ENCODE results near the gene SOS2.

The SOS2 gene

GRCh38 chr14:50257732-50258131 lies 26.4 kb upstream of the SOS2 start:
- Histone ChIP-seq H3K9ac (ENCODE audit: low read length) (no peak overlapping the region), H3K23ac (ENCODE audit: low read length in 2 of 2) (no peak overlapping the region), H3K18ac (ENCODE audit: low read depth in 1 of 2, low read length in 2 of 2) (no peak overlapping the region), H3K79me1 (replicated peaks; ENCODE audit: low read length, poor library complexity, severe bottlenecking) (no peaks in the 10 kb centered on the region), H3K27me3 (ENCODE audit: control insufficient read depth in 1 of 2, insufficient read depth in 1 of 2, low read length in 2 of 2) (no peaks in the 10 kb centered on the region), H2BK120ac (ENCODE audit: low read depth, low read length) (no peak overlapping the region), H2BK5ac (ENCODE audit: low read depth, low read length, poor library complexity, severe bottlenecking) (no peak overlapping the region), H2BK12ac (ENCODE audit: low read length in 2 of 2) (no peak overlapping the region), H4K8ac (ENCODE audit: low read length) (no peak overlapping the region), H2AFZ (ENCODE audit: low read depth, low read length) (no peak overlapping the region), H3K4me3 (ENCODE audit: insufficient read depth in 1 of 2, low read depth in 1 of 2, low read length in 2 of 2) (no peak overlapping the region), H4K91ac (ENCODE audit: low read length) (no peak overlapping the region), H3K4ac (ENCODE audit: low read depth in 1 of 2, low read length in 2 of 2) (no peak overlapping the region), H3K4me2 (ENCODE audit: low read length, poor library complexity, severe bottlenecking) (no peak overlapping the region), H3K4me1 (ENCODE audit: control insufficient read depth, insufficient read depth, low read depth, low read length) (no peaks in the 10 kb centered on the region), H3K9me3 (ENCODE audit: control insufficient read depth, low read length) (peaks cover 4% of the 10 kb centered on the region), H2AK5ac (ENCODE audit: low read length, severe bottlenecking) (no peak overlapping the region), H3K36me3 (ENCODE audit: control insufficient read depth in 1 of 2, insufficient read depth in 2 of 2, low read depth in 1 of 2, low read length in 2 of 2) (no peaks in the 10 kb centered on the region), H3K27ac (ENCODE audit: low read length, poor library complexity, severe bottlenecking) (no peak overlapping the region), H3K14ac (ENCODE audit: low read length in 2 of 2) (no peak overlapping the region), H2BK15ac (ENCODE audit: low read depth, poor library complexity, severe bottlenecking) (no peak overlapping the region)
- 100% methylated on average over 1 of the region's 2 CpGs for WGBS
- no peak for DNase-seq

DNA sequence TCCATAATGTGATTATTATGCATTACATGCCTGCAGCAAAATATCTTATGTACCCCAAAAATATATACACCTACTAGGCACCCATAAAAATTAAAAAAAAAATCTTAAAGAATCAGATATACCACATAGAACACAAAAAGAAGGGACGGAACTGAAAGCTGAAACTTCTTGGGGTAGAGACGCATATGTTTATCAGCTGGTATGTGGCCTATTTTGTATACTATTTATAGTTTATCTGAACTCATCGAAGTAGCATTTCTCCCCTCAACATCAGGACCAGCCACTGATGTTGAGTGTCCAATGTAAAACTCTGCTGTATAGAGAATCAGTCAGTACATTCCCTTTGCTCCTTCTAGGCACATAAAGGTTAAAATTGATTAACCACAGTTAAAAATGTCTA lies 22.9 kb upstream of the SOS2 start:
- no CpG with 5 or more reads among the region's 3 CpGs for WGBS
- no peak for DNase-seq
- H3K27me3 ChIP-seq (ENCODE audit: control insufficient read depth in 1 of 2, insufficient read depth in 1 of 2, low read length in 2 of 2): no peaks in the 10 kb centered on the region
- no peak overlapping the region for H3K23ac ChIP-seq (ENCODE audit: low read length in 2 of 2)
- no peaks in the 10 kb centered on the region for H3K4me1 ChIP-seq (ENCODE audit: control insufficient read depth, insufficient read depth, low read depth, low read length)
- H3K18ac ChIP-seq (ENCODE audit: low read depth in 1 of 2, low read length in 2 of 2): no peak overlapping the region
- no peaks in the 10 kb centered on the region for H3K79me1 ChIP-seq (replicated peaks; ENCODE audit: low read length, poor library complexity, severe bottlenecking)
- H3K14ac ChIP-seq (ENCODE audit: low read length in 2 of 2): no peak overlapping the region
- H2BK12ac ChIP-seq (ENCODE audit: low read length in 2 of 2): no peak overlapping the region
- no peak overlapping the region for H4K91ac ChIP-seq (ENCODE audit: low read length)
- H3K4ac ChIP-seq (ENCODE audit: low read depth in 1 of 2, low read length in 2 of 2): no peak overlapping the region
- no peak overlapping the region for H2BK5ac ChIP-seq (ENCODE audit: low read depth, low read length, poor library complexity, severe bottlenecking)
- no peak overlapping the region for H3K4me3 ChIP-seq (ENCODE audit: insufficient read depth in 1 of 2, low read depth in 1 of 2, low read length in 2 of 2)
- no peak overlapping the region for H2AK5ac ChIP-seq (ENCODE audit: low read length, severe bottlenecking)
- no peak overlapping the region for H4K8ac ChIP-seq (ENCODE audit: low read length)
- H3K9ac ChIP-seq (ENCODE audit: low read length): no peak overlapping the region
- H2BK15ac ChIP-seq (ENCODE audit: low read depth, poor library complexity, severe bottlenecking): no peak overlapping the region
- H2BK120ac ChIP-seq (ENCODE audit: low read depth, low read length): no peak overlapping the region
- no peak overlapping the region for H3K4me2 ChIP-seq (ENCODE audit: low read length, poor library complexity, severe bottlenecking)
- no peak overlapping the region for H2AFZ ChIP-seq (ENCODE audit: low read depth, low read length)
- H3K27ac ChIP-seq (ENCODE audit: low read length, poor library complexity, severe bottlenecking): no peak overlapping the region
- H3K9me3 ChIP-seq (ENCODE audit: control insufficient read depth, low read length): peaks cover 7% of the 10 kb centered on the region
- peaks cover 0 to 4% of the 10 kb centered on the region in 2 experiments for H3K36me3 ChIP-seq (ENCODE audit: control insufficient read depth in 1 of 2, insufficient read depth in 2 of 2, low read depth in 1 of 2, low read length in 2 of 2)

- WGBS: 89% methylated on average over 7 of the region's 7 CpGs
- H2AFZ ChIP-seq (ENCODE audit: low read depth, low read length): no peak overlapping the region
- no peak overlapping the region for H2BK12ac ChIP-seq (ENCODE audit: low read length in 2 of 2)
- no peak overlapping the region for H4K8ac ChIP-seq (ENCODE audit: low read length)
- no peak overlapping the region for H3K4me3 ChIP-seq (ENCODE audit: insufficient read depth in 1 of 2, low read depth in 1 of 2, low read length in 2 of 2)
- no peak overlapping the region for H3K18ac ChIP-seq (ENCODE audit: low read depth in 1 of 2, low read length in 2 of 2)
- H3K4me1 ChIP-seq (ENCODE audit: control insufficient read depth, insufficient read depth, low read depth, low read length): no peaks in the 10 kb centered on the region
- H3K23ac ChIP-seq (ENCODE audit: low read length in 2 of 2): no peak overlapping the region
- no peak overlapping the region for H3K4me2 ChIP-seq (ENCODE audit: low read length, poor library complexity, severe bottlenecking)
- no peak overlapping the region for H3K27ac ChIP-seq (ENCODE audit: low read length, poor library complexity, severe bottlenecking)
- no peak overlapping the region for H3K9ac ChIP-seq (ENCODE audit: low read length)
- H2BK15ac ChIP-seq (ENCODE audit: low read depth, poor library complexity, severe bottlenecking): no peak overlapping the region
- DNase-seq: no peak
- H3K36me3 ChIP-seq (ENCODE audit: control insufficient read depth in 1 of 2, insufficient read depth in 2 of 2, low read depth in 1 of 2, low read length in 2 of 2): peaks cover 0 to 8% of the 10 kb centered on the region in 2 experiments
- no peak overlapping the region for H2BK5ac ChIP-seq (ENCODE audit: low read depth, low read length, poor library complexity, severe bottlenecking)
- no peak overlapping the region for H2AK5ac ChIP-seq (ENCODE audit: low read length, severe bottlenecking)
- no peaks in the 10 kb centered on the region for H3K27me3 ChIP-seq (ENCODE audit: control insufficient read depth in 1 of 2, insufficient read depth in 1 of 2, low read length in 2 of 2)
- H2BK120ac ChIP-seq (ENCODE audit: low read depth, low read length): no peak overlapping the region
- no peak overlapping the region for H3K14ac ChIP-seq (ENCODE audit: low read length in 2 of 2)
- no peak overlapping the region for H4K91ac ChIP-seq (ENCODE audit: low read length)
- H3K79me1 ChIP-seq (replicated peaks; ENCODE audit: low read length, poor library complexity, severe bottlenecking): no peaks in the 10 kb centered on the region
- peak overlapping the region in 1 of 2 experiments; percentile 24 for H3K4ac ChIP-seq (ENCODE audit: low read depth in 1 of 2, low read length in 2 of 2)
- peaks cover 7% of the 10 kb centered on the region for H3K9me3 ChIP-seq (ENCODE audit: control insufficient read depth, low read length)
Observed at GRCh38 chr14:50249136-50249775, 17.9 kb upstream of the SOS2 start.

DNA sequence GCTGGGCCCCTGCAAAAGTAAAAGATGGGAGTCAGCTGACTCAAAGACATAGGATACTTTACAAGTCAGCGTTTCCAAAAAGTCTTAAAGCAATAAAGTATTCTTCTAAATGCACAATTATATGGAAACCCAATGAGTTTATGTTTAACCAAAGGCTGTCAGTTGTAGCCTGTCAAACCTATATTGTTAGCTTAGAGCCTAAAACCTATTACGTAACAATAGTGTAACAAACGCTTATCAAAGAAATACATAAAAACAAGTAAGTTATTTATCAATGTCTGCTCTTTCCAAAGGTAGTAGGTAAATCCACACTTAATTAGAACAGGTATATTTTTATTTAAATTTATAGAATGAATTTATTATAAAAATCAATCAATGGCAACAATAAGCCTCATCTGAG lies 15.9 kb upstream of the SOS2 start:
- no peaks in the 10 kb centered on the region for H3K27me3 ChIP-seq (ENCODE audit: control insufficient read depth in 1 of 2, insufficient read depth in 1 of 2, low read length in 2 of 2)
- WGBS: 100% methylated on average over 1 of the region's 3 CpGs
- no peak overlapping the region for H4K8ac ChIP-seq (ENCODE audit: low read length)

More for the DNA sequence above, 15.9 kb upstream of the SOS2 start:
- Histone ChIP-seq H2BK12ac (ENCODE audit: low read length in 2 of 2) (no peak overlapping the region), H2BK15ac (ENCODE audit: low read depth, poor library complexity, severe bottlenecking) (no peak overlapping the region), H2AFZ (ENCODE audit: low read depth, low read length) (no peak overlapping the region), H3K14ac (ENCODE audit: low read length in 2 of 2) (no peak overlapping the region), H3K18ac (ENCODE audit: low read depth in 1 of 2, low read length in 2 of 2) (no peak overlapping the region), H2AK5ac (ENCODE audit: low read length, severe bottlenecking) (no peak overlapping the region), H3K36me3 (ENCODE audit: control insufficient read depth in 1 of 2, insufficient read depth in 2 of 2, low read depth in 1 of 2, low read length in 2 of 2) (peaks cover 0 to 8% of the 10 kb centered on the region in 2 experiments), H3K4me1 (ENCODE audit: control insufficient read depth, insufficient read depth, low read depth, low read length) (no peaks in the 10 kb centered on the region), H2BK120ac (ENCODE audit: low read depth, low read length) (no peak overlapping the region), H3K4me2 (ENCODE audit: low read length, poor library complexity, severe bottlenecking) (no peak overlapping the region), H3K9me3 (ENCODE audit: control insufficient read depth, low read length) (peaks cover 2% of the 10 kb centered on the region), H3K4me3 (ENCODE audit: insufficient read depth in 1 of 2, low read depth in 1 of 2, low read length in 2 of 2) (no peak overlapping the region), H3K4ac (ENCODE audit: low read depth in 1 of 2, low read length in 2 of 2) (no peak overlapping the region), H3K27ac (ENCODE audit: low read length, poor library complexity, severe bottlenecking) (no peak overlapping the region), H3K79me1 (replicated peaks; ENCODE audit: low read length, poor library complexity, severe bottlenecking) (no peaks in the 10 kb centered on the region), H2BK5ac (ENCODE audit: low read depth, low read length, poor library complexity, severe bottlenecking) (no peak overlapping the region), H4K91ac (ENCODE audit: low read length) (no peak overlapping the region), H3K9ac (ENCODE audit: low read length) (no peak overlapping the region), H3K23ac (ENCODE audit: low read length in 2 of 2) (no peak overlapping the region)
- no peak for DNase-seq

Data from mesenchymal stem cell (in vitro differentiated cells and primary cell).